ENCODE data around the gene SPG7. TPM values are rescaled to one million over a fixed set of nuclear protein-coding genes. Genes with fewer than 3 reads are reported as not detected.
A peak's percentile ranks its signal among the peaks of the same experiment; 100 is the strongest.

Gene SPG7
- total and polyA plus RNA-seq, 2 donors (not counting 1 experiment from before 2014, with no cell fraction given): 35.1 to 107 TPM

GRCh38 chr16:89565506-89566372 lies 57.5 kb downstream of the SPG7 start:
- H2AFZ ChIP-seq (ENCODE audit: low read length): no peak overlapping the region
- H3K9ac ChIP-seq (ENCODE audit: insufficient read depth, low read length): no peak overlapping the region
- peak overlapping the region; percentile 75 for H3K4me2 ChIP-seq (ENCODE audit: extremely low read depth, insufficient read depth, low read length)
- H3K79me2 ChIP-seq (ENCODE audit: control insufficient read depth, insufficient read depth, low read length): peaks cover 29% of the 10 kb centered on the region
- no peaks in the 10 kb centered on the region for H3K9me3 ChIP-seq (ENCODE audit: control insufficient read depth, insufficient read depth, low read depth, low read length)
- H3K27me3 ChIP-seq (ENCODE audit: control insufficient read depth, insufficient read depth, low read length): no peaks in the 10 kb centered on the region
- DNase-seq (ENCODE audit: low read depth in 2 of 2): peak; percentile 50 to 56
- TF ChIP-seq, protein P1, sequence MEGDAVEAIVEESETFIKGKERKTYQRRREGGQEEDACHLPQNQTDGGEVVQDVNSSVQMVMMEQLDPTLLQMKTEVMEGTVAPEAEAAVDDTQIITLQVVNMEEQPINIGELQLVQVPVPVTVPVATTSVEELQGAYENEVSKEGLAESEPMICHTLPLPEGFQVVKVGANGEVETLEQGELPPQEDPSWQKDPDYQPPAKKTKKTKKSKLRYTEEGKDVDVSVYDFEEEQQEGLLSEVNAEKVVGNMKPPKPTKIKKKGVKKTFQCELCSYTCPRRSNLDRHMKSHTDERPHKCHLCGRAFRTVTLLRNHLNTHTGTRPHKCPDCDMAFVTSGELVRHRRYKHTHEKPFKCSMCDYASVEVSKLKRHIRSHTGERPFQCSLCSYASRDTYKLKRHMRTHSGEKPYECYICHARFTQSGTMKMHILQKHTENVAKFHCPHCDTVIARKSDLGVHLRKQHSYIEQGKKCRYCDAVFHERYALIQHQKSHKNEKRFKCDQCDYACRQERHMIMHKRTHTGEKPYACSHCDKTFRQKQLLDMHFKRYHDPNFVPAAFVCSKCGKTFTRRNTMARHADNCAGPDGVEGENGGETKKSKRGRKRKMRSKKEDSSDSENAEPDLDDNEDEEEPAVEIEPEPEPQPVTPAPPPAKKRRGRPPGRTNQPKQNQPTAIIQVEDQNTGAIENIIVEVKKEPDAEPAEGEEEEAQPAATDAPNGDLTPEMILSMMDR (conservative IDR thresholded peaks at IDR 0.05 in 1 of 2, IDR thresholded peaks at IDR 0.05 in 1 of 2; ENCODE audit: low read depth in 1 of 2, low read length in 2 of 2): peak; percentile 38 to 59
- TF ChIP-seq EZH2 (IDR thresholded peaks at IDR 0.05; ENCODE audit: low read length, missing control alignments): no peak
- H3K4me3 ChIP-seq (replicated peaks in 1 of 4; ENCODE audit: control extremely low read depth in 1 of 4, insufficient read depth in 1 of 4, low read depth in 3 of 4, low read length in 4 of 4): peak overlapping the region in 2 of 4 experiments; percentile 9 to 32
- peaks cover 3% of the 10 kb centered on the region for H4K20me1 ChIP-seq (ENCODE audit: control insufficient read depth, extremely low read depth, insufficient read depth, low read length)
- peaks cover 25% of the 10 kb centered on the region for H3K36me3 ChIP-seq (ENCODE audit: control insufficient read depth, insufficient read depth, low read length)
- peaks cover 23% of the 10 kb centered on the region for H3K4me1 ChIP-seq (ENCODE audit: control insufficient read depth, extremely low read depth, insufficient read depth, low read length)
- no peak overlapping the region for H3K27ac ChIP-seq (ENCODE audit: insufficient read depth, low read length)

DNA sequence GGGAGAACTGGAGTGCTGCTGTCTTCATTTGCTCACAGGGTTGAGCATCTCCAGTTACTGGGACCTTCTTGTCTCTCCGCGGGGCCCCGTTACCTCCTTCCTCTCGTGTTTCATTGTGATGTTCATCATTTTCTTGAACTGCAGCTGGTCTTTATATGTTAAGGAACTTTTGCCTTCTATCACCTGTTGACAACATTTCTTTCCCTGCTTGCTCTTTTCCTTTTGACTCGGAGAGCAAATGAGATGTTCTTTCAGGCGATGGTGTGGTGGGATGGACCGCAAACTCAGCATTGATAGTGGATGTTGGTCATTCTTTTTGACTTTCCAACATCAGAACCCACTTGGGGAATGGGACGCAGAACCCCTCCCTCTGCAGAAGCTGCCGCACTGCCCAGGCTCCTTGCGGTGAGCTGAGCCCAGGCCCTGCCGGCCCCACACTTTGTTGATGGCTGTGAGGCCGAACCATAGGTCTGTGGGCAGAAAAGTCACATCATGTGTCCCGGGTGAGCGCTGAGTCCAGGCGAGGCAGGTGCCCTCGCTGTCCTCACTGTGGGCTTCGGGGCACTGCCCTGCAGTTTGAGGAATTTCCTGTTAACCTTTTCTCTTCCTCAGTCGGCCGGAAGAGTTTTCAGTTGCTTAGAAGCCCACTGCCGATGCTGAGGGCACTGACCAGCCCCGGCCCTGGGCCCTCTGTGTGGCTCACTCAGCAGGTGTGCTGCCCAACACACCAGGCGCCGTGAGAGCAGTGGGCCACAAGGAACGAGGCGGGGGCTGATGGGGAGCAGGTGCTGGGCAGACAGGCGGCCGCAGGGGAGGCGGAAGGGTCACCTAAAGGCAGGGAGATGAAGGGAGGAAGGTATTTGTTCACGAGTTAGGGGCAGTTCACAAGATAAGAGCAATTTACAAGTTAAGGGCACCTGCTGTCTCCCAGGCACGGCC lies 59.7 kb downstream of the SPG7 start:
- Histone ChIP-seq H3K4me3 (replicated peaks in 1 of 4; ENCODE audit: control extremely low read depth in 1 of 4, insufficient read depth in 1 of 4, low read depth in 3 of 4, low read length in 4 of 4) (no peak overlapping the region), H3K4me1 (ENCODE audit: control insufficient read depth, extremely low read depth, insufficient read depth, low read length) (peaks cover 23% of the 10 kb centered on the region), H3K9ac (ENCODE audit: insufficient read depth, low read length) (no peak overlapping the region), H3K9me3 (ENCODE audit: control insufficient read depth, insufficient read depth, low read depth, low read length) (no peaks in the 10 kb centered on the region), H2AFZ (ENCODE audit: low read length) (no peak overlapping the region), H3K79me2 (ENCODE audit: control insufficient read depth, insufficient read depth, low read length) (peaks cover 7% of the 10 kb centered on the region), H4K20me1 (ENCODE audit: control insufficient read depth, extremely low read depth, insufficient read depth, low read length) (peaks cover 3% of the 10 kb centered on the region), H3K27me3 (ENCODE audit: control insufficient read depth, insufficient read depth, low read length) (no peaks in the 10 kb centered on the region), H3K4me2 (ENCODE audit: extremely low read depth, insufficient read depth, low read length) (no peak overlapping the region), H3K36me3 (ENCODE audit: control insufficient read depth, insufficient read depth, low read length) (peaks cover 12% of the 10 kb centered on the region), H3K27ac (ENCODE audit: insufficient read depth, low read length) (no peak overlapping the region)
- no peak for DNase-seq (ENCODE audit: low read depth in 2 of 2)
- no peak for TF ChIP-seq EZH2 (IDR thresholded peaks at IDR 0.05; ENCODE audit: low read length, missing control alignments)
- TF ChIP-seq, protein P1 (conservative IDR thresholded peaks at IDR 0.05 in 1 of 2, IDR thresholded peaks at IDR 0.05 in 1 of 2; ENCODE audit: low read depth in 1 of 2, low read length in 2 of 2): no peak
